C4-2B (cell line): ENCODE data around the gene TAP2.
"Not testable (repeated sequence)": the region's sequence is repeated elsewhere in the genome, so short reads cannot be mapped to it uniquely, and the experiment has no call there.

Experiments
- ZFX ChIP-seq: fragments of 450-650 bp; IDR thresholded peaks from 2 replicates; pipeline ENCODE4 v1.6.1; 2017
- TF ChIP-seq, protein P1 (sequence below): fragments of 450-650 bp; conservative IDR thresholded peaks from 2 replicates; pipeline ENCODE4 v1.5.1; 2017; ENCODE audit warnings: mild to moderate bottlenecking

DNA sequence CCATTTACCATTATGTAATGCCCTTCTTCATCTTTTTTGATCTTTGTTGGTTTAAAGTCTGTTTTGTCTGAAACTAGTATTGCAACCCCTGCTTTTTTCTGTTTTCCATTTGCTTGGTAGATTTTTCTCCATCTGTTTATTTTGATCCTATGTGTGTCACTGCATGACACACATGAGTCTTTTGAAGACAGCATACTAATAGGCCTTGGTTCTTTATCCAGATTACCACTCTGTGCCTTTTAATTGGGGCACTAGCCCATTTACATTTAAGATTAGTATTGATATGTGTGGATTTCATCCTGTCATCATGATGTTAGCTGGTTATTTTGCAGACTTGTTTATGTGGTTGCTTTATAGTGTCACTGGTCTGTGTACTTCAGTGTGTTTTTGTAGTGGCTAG is 33.1 kb downstream of the TAP2 start:
- TF ChIP-seq, protein P1, sequence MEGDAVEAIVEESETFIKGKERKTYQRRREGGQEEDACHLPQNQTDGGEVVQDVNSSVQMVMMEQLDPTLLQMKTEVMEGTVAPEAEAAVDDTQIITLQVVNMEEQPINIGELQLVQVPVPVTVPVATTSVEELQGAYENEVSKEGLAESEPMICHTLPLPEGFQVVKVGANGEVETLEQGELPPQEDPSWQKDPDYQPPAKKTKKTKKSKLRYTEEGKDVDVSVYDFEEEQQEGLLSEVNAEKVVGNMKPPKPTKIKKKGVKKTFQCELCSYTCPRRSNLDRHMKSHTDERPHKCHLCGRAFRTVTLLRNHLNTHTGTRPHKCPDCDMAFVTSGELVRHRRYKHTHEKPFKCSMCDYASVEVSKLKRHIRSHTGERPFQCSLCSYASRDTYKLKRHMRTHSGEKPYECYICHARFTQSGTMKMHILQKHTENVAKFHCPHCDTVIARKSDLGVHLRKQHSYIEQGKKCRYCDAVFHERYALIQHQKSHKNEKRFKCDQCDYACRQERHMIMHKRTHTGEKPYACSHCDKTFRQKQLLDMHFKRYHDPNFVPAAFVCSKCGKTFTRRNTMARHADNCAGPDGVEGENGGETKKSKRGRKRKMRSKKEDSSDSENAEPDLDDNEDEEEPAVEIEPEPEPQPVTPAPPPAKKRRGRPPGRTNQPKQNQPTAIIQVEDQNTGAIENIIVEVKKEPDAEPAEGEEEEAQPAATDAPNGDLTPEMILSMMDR = not testable (repeated sequence)
- TF ChIP-seq ZFX = not testable (repeated sequence)
